ENCODE measurements around the gene C5orf22. TPM values are rescaled to one million over a fixed set of nuclear protein-coding genes. Genes with fewer than 3 reads are reported as not detected.

C5orf22 gene
- total and polyA plus RNA-seq, 2 experiments from 2014 or later = 14.7 to 33.6 TPM

DNA sequence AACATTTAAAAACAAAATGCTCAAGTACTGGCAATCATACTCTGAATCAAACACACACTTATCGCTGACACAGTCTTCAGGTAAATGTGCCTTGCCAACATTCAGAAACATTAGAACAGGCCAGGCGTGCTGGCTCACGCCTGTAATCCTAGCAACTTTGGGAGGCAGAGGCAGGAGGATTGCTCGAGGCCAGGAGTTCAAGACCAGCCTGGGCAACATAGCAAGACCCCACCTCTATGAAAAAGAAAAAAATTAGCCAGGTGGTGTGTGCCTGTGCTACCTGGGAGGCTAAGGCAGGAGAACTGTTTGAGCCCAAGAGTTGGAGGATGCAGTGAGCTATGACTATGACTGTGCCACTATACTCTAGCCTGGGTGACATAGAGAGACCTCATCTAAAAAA is 20.8 kb upstream of the C5orf22 start:
- no peaks in the 10 kb centered on the region for H3K27me3 ChIP-seq
- H3K9me3 ChIP-seq (ENCODE audit: low read depth) = no peaks in the 10 kb centered on the region
- TF ChIP-seq, protein P1, sequence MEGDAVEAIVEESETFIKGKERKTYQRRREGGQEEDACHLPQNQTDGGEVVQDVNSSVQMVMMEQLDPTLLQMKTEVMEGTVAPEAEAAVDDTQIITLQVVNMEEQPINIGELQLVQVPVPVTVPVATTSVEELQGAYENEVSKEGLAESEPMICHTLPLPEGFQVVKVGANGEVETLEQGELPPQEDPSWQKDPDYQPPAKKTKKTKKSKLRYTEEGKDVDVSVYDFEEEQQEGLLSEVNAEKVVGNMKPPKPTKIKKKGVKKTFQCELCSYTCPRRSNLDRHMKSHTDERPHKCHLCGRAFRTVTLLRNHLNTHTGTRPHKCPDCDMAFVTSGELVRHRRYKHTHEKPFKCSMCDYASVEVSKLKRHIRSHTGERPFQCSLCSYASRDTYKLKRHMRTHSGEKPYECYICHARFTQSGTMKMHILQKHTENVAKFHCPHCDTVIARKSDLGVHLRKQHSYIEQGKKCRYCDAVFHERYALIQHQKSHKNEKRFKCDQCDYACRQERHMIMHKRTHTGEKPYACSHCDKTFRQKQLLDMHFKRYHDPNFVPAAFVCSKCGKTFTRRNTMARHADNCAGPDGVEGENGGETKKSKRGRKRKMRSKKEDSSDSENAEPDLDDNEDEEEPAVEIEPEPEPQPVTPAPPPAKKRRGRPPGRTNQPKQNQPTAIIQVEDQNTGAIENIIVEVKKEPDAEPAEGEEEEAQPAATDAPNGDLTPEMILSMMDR (IDR thresholded peaks at IDR 0.05; ENCODE audit: low read depth, low read length) = no peak
- H3K27ac ChIP-seq = no peak overlapping the region
- H3K4me3 ChIP-seq = no peak overlapping the region
- no peak for DNase-seq (ENCODE audit: low read depth in 1 of 2, low spot score in 1 of 2)
- H3K4me1 ChIP-seq (ENCODE audit: low read depth) = no peaks in the 10 kb centered on the region
- peaks cover 49% of the 10 kb centered on the region for H3K36me3 ChIP-seq

DNA sequence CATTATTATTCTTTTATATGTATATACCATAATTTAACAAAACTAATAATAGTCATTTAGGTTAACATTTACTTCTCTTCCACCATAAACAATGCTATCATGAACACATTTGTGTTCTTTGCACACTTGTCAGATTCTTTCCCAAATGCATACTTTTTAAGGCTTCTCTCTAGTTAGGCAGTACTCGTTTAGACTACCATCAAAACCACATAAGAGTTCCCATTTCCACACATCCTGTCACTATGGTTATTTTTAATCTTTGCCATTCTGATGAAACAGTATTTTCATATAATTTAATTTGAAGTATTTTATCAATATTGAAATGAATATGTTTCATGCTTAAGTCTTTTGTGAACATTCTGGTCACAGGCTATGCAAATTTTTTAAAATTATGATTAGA is 15.3 kb upstream of the C5orf22 start:
- Histone ChIP-seq H3K36me3 (peaks cover 24% of the 10 kb centered on the region), H3K27ac (no peak overlapping the region), H3K4me3 (no peak overlapping the region), H3K27me3 (no peaks in the 10 kb centered on the region), H3K4me1 (ENCODE audit: low read depth) (no peaks in the 10 kb centered on the region), H3K9me3 (ENCODE audit: low read depth) (no peaks in the 10 kb centered on the region)
- TF ChIP-seq, protein P1 (IDR thresholded peaks at IDR 0.05; ENCODE audit: low read depth, low read length) = no peak
- DNase-seq (ENCODE audit: low read depth in 1 of 2, low spot score in 1 of 2) = no peak

DNA sequence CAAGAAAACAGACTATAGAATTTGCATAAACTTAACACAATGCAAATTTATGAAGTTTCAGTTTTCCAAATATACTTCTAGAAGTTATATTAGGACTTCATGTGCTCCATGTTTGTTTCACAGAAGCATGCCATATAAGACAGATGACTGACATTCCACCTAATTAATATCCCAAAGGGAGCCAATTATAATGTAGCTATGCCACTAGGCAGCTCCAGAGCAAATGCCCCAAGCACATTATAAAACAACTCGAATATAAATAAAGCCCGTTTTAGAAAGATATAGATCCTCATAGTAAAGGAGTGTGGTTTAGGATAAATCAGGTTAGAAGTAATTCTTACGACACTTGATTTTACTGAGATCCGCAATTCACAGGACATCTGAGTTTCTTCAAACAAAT is 9.1 kb upstream of the C5orf22 start:
- no peak for DNase-seq (ENCODE audit: low read depth in 1 of 2, low spot score in 1 of 2)
- TF ChIP-seq, protein P1 (IDR thresholded peaks at IDR 0.05; ENCODE audit: low read depth, low read length) = no peak
- Histone ChIP-seq H3K27ac (no peak overlapping the region), H3K9me3 (ENCODE audit: low read depth) (no peaks in the 10 kb centered on the region), H3K4me3 (no peak overlapping the region), H3K36me3 (peaks cover 31% of the 10 kb centered on the region), H3K4me1 (ENCODE audit: low read depth) (no peaks in the 10 kb centered on the region), H3K27me3 (no peaks in the 10 kb centered on the region)

DNA sequence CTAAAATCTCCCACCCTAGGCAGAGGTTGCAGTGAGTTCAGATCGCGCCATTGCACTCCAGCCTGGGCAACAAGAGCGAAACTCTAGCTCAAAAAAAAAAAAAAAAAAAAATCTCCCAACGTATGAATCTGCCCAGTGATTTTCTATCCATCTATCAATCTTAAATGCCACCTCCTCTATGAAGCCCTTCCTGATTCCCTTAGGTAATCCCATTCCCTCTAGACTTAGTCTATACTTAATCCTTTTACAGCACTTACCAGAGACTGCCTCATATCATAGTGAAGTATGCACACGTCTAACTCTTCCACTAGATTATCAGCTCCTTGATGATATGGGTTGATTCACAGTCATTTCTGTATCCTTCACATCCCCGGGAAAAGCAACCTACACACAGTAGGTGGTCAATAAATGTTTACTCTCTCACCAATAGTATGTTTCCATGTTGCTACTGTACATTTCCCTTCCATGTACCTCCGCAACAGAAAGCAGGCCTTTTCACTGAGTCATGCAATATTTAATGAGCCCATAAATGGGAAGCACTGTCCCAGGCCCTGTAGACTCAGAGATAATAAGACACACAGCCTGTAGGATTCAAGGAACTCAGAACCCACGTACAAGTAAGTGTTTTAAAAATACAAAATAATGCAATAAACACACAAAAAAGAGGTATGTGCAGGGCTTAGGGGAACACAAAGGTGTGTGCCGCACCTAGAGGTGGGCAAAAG is 1.4 kb upstream of the C5orf22 start:
- TF ChIP-seq, protein P1 (IDR thresholded peaks at IDR 0.05; ENCODE audit: low read depth, low read length) = no peak
- H3K4me1 ChIP-seq (ENCODE audit: low read depth) = peaks cover 11% of the 10 kb centered on the region
- peaks cover 35% of the 10 kb centered on the region for H3K36me3 ChIP-seq
- peak overlapping the region; percentile 93 for H3K4me3 ChIP-seq
- H3K9me3 ChIP-seq (ENCODE audit: low read depth) = no peaks in the 10 kb centered on the region
- H3K27me3 ChIP-seq = no peaks in the 10 kb centered on the region
- no peak for DNase-seq (ENCODE audit: low read depth in 1 of 2, low spot score in 1 of 2)
- peak overlapping the region; percentile 70 for H3K27ac ChIP-seq

DNA sequence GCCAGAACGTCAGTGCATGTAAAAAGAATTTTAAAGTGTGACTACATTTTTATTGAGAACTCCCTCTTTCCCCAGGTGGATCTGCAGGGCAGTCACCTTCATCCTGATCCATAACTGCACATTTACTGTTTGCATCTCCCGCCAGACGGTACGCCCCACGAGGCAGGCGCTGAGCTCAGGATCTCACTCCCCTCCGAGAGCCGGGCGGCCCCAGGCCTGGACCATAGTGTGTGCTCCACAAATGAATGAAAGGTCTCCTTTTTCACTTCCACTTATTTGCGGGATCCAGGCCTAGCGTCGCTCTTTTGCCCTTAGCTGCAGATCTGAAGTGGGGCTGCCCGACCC is 586 bp upstream of the C5orf22 start:
- H3K4me1 ChIP-seq (ENCODE audit: low read depth) = peaks cover 11% of the 10 kb centered on the region
- peak overlapping the region; percentile 93 for H3K4me3 ChIP-seq
- H3K27me3 ChIP-seq = no peaks in the 10 kb centered on the region
- peak overlapping the region; percentile 70 for H3K27ac ChIP-seq
- TF ChIP-seq, protein P1 (IDR thresholded peaks at IDR 0.05; ENCODE audit: low read depth, low read length) = no peak
- peaks cover 39% of the 10 kb centered on the region for H3K36me3 ChIP-seq
- DNase-seq (ENCODE audit: low read depth in 1 of 2, low spot score in 1 of 2) = peak; percentile 26 to 44
- H3K9me3 ChIP-seq (ENCODE audit: low read depth) = no peaks in the 10 kb centered on the region
